Heart right ventricle (tissue), 16 donors: ENCODE results near the gene SLC38A3. TPM values are rescaled to one million over a fixed set of nuclear protein-coding genes. Genes with fewer than 3 reads are reported as not detected.
A peak's percentile ranks its signal among the peaks of the same experiment; 100 is the strongest.

Source experiments
- ATAC-seq, 8 donors: fragments of 200-7000 bp; cut with Tn5 transposase; one replicate each; pipeline ENCODE4 v1.9.1; 2020; ENCODE audit warnings: mild to moderate bottlenecking in 8 of 8, moderate library complexity in 8 of 8, moderate number of reproducible peaks in 1 of 8
- DNase-seq, 2 donors: peaks; one replicate each; pipeline ENCODE4 v3.0.0-alpha.2; 2020
- H3K27ac ChIP-seq, 10 donors: fragments of 200-600 bp; sonication (generic) in 2 of 10; one replicate each; pipeline versions ENCODE4 v1.5.0 to v1.8.0; 2020 to 2022; ENCODE audit warnings: mild to moderate bottlenecking in 3 of 10
- H3K27me3 ChIP-seq, 7 donors: fragments of 200-600 bp; one replicate each; pipeline ENCODE4 v1.8.0; 2021 to 2022; ENCODE audit warnings: mild to moderate bottlenecking in 2 of 7
- H3K36me3 ChIP-seq, 9 donors: fragments of 200-600 bp; sonication (generic) in 1 of 9; one replicate each; pipeline versions ENCODE4 v1.5.0 to v1.8.0; 2020 to 2022; ENCODE audit warnings: mild to moderate bottlenecking in 2 of 9
- H3K4me1 ChIP-seq, 9 donors: fragments of 200-600 bp; sonication (generic) in 1 of 9; one replicate each; pipeline versions ENCODE4 v1.5.0 to v1.8.0; 2020 to 2022; ENCODE audit warnings: mild to moderate bottlenecking in 4 of 9
- H3K4me3 ChIP-seq, 10 donors: fragments of 200-600 bp; sonication (generic) in 2 of 10; one replicate each; pipeline versions ENCODE4 v1.5.0 to v1.8.0; 2020 to 2022; ENCODE audit warnings: mild to moderate bottlenecking in 7 of 10, moderate library complexity in 2 of 10
- H3K9me3 ChIP-seq, 11 donors: fragments of 200-600 bp in 10 of 11; sonication (generic) in 2 of 11; one replicate each; pipeline versions ENCODE4 v1.5.0 to v1.8.0; 2013 to 2022; ENCODE audit warnings: mild to moderate bottlenecking in 2 of 11, control low read depth in 1 of 11, moderate library complexity in 1 of 11
- WGBS, 2 donors: extraction: QIAGEN DNeasy Blood & Tissue Kit; methylation state at CpG; one replicate each; pipeline ENCODE4 v1.1.7; 2013; ENCODE audit warnings: inconsistent platforms in 1 of 2; 5-methylcytosine and 5-hydroxymethylcytosine counted together
- intact Hi-C, 10 donors: fragments of 100-400 bp; cut with DNase I; formaldehyde crosslinking; loops; one replicate each; pipeline versions ENCODE4 v1.11.1 to v1.14.2; 2022
- polyA plus RNA-seq, 2 donors: library from polyadenylated mRNA; stranded (reverse); fragments of 200-250 nt; gene quantifications; one replicate each; pipeline ENCODE4 v1.2.3, GENCODE V29; 2013
- total RNA-seq, 10 donors: library from RNA; stranded (reverse); fragmentation: NEBNext Ultra II Directional in 3 of 10; extraction: Animal tissue kit (Norgen Biotek cat#: 25700) in 3 of 10; gene quantifications; one replicate each; pipeline versions ENCODE4 v1.2.1 to v1.2.4, GENCODE V29; 2021 to 2023
- TF ChIP-seq, protein P1 (sequence below), 9 donors: fragments of 200-600 bp; sonication (generic) in 2 of 9; IDR thresholded peaks; one replicate each; pipeline versions ENCODE4 v1.5.0 to v1.8.0; 2021 to 2022; ENCODE audit warnings: antibody characterized with exemption in 9 of 9, mild to moderate bottlenecking in 5 of 9, moderate library complexity in 1 of 9
- donor health status: Arrhythmogenic right ventricular cardiomyopathy.
- donor health status: ischemic (EF 13 %, LVEDD 7.1; RV severe dilation, severe dysfunction).
- donor health status: healthy with polysubstance abuse.
- donor health status: DM: no; HTN: yes; CAD: no.
- donor health status: DM: no; HTN: no; CAD: no.
- donor health status: ischemic (EF 25% LVEDD 6.9; RV normal size, moderate dysfunction).
- donor health status: ischemic (EF 25% LVEDD 5.7; RV mildly dilated, moderate dysfunction).
- donor health status: healthy.
- donor health status: DM: yes; HTN: yes; CAD: no.
- donor health status: Ischemic cardiomyopathy.
- donor health status: ischemic (EF 35%, LVEDD 5.7; RV mildly dilated, moderate dysfunction).
- donor health status: nonischemic (EF 11% LVEDD 7.7; RV severe dilation, severe dysfunction).
- donor health status: DM: yes; HTN: yes; CAD: no.
- donor health status: PGD.
- donor health status: ischemic (EF 29% LVEDD 5.4; RV normal size, mild dysfunction).
- donor health status: nonischemic (EF 23%, LVEDD 6.1; RV moderate dilation, normal function).

Gene SLC38A3
- total and polyA plus RNA-seq, 12 donors, result 1.4 to 16.4 (median 11.2) TPM

GRCh38 chr3:50249457-50249856 is 44.4 kb downstream of the SLC38A3 start:
- WGBS, 2 donors, result 86% methylated on average over 5 of the region's 5 CpGs
- TF ChIP-seq, protein P1, sequence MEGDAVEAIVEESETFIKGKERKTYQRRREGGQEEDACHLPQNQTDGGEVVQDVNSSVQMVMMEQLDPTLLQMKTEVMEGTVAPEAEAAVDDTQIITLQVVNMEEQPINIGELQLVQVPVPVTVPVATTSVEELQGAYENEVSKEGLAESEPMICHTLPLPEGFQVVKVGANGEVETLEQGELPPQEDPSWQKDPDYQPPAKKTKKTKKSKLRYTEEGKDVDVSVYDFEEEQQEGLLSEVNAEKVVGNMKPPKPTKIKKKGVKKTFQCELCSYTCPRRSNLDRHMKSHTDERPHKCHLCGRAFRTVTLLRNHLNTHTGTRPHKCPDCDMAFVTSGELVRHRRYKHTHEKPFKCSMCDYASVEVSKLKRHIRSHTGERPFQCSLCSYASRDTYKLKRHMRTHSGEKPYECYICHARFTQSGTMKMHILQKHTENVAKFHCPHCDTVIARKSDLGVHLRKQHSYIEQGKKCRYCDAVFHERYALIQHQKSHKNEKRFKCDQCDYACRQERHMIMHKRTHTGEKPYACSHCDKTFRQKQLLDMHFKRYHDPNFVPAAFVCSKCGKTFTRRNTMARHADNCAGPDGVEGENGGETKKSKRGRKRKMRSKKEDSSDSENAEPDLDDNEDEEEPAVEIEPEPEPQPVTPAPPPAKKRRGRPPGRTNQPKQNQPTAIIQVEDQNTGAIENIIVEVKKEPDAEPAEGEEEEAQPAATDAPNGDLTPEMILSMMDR (IDR thresholded peaks at IDR 0.05), result no peak
- H3K36me3 ChIP-seq, result peaks cover 0 to 88% (median 15%) of the 10 kb centered on the region in 9 donors
- ATAC-seq (no peak), DNase-seq (no peak)
- peak overlapping the region; percentile 76 to 100 (median 94) for H3K27ac ChIP-seq
- intact Hi-C loops, result no loop called here
- H3K4me3 ChIP-seq, result peak overlapping the region in 1 of 10 donors; percentile 6
- H3K4me1 ChIP-seq, result peaks cover 58 to 100% (median 98%) of the 10 kb centered on the region in 9 donors
- H3K9me3 ChIP-seq, result no peaks in the 10 kb centered on the region
- no peaks in the 10 kb centered on the region for H3K27me3 ChIP-seq

DNA sequence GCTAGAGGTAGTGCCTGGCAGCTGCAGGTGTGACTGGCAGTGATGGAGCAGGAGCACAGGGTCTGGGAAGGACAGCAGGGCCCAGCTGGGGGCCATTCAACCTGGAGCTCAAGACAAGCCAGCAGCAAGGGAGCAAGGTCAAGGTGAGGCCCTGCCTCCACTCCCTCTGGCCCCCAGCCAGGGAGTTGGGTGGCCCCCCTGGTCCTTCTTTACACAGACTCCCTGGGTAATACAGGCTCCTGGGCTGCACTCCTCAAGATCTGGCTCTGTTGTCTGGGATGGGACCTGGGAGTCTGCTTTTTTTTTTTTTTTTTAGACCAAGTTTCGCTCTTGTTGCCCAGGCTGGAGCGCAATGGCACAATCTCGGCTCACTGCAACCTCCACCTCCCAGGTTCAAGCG is 45.4 kb downstream of the SLC38A3 start:
- TF ChIP-seq, protein P1 (IDR thresholded peaks at IDR 0.05), result no peak
- Histone ChIP-seq H3K9me3 (no peaks in the 10 kb centered on the region), H3K36me3 (peaks cover 0 to 89% (median 16%) of the 10 kb centered on the region in 9 donors), H3K4me1 (peaks cover 59 to 100% (median 98%) of the 10 kb centered on the region in 9 donors), H3K27ac (peak overlapping the region in 9 of 10 donors; percentile 28 to 100 (median 94)), H3K4me3 (no peak overlapping the region), H3K27me3 (no peaks in the 10 kb centered on the region)
- no peak for DNase-seq
- intact Hi-C loops, result no loop called here
- 86 to 88% methylated on average over 4 of the region's 4 CpGs for WGBS, 2 donors
- no peak for ATAC-seq

DNA sequence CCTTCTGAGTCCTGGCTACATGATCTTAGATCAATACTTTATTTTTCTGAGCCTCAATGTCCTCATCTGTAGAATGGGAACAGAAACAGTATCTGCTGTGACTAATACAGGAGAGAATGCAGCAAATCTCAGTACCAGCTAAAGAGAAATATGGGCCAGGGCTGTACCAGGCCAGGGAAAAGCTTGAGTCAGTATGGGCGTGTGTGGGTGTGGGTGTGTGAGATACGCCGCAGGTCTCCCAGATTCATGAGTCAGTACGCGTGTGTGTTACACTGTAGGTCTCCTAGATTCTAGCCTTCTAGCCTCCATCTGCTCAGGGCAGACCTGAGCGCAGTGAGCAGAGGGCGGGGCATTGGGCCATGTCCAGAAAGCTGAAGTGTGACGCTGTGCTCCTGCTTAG is 46.1 kb downstream of the SLC38A3 start:
- TF ChIP-seq, protein P1 (IDR thresholded peaks at IDR 0.05), result no peak
- peaks cover 55 to 100% (median 98%) of the 10 kb centered on the region in 9 donors for H3K4me1 ChIP-seq
- no peaks in the 10 kb centered on the region for H3K9me3 ChIP-seq
- H3K4me3 ChIP-seq, result no peak overlapping the region
- WGBS, 2 donors, result 72 to 83% methylated on average over 8 of the region's 8 CpGs
- DNase-seq (no peak), ATAC-seq (peak in 1 of 8 donors; percentile 18)
- intact Hi-C loops, result no loop called here
- H3K27ac ChIP-seq, result peak overlapping the region in 9 of 10 donors; percentile 53 to 100 (median 93)
- no peaks in the 10 kb centered on the region for H3K27me3 ChIP-seq
- peaks cover 0 to 94% (median 23%) of the 10 kb centered on the region in 9 donors for H3K36me3 ChIP-seq

- Histone ChIP-seq H3K9me3 (peaks cover 0 to 7% (median 0%) of the 10 kb centered on the region in 11 donors), H3K4me3 (peak overlapping the region in 1 of 10 donors; percentile 6), H3K4me1 (peaks cover 42 to 98% (median 76%) of the 10 kb centered on the region in 9 donors), H3K27me3 (no peaks in the 10 kb centered on the region), H3K36me3 (peaks cover 6 to 100% (median 42%) of the 10 kb centered on the region in 9 donors), H3K27ac (peak overlapping the region; percentile 73 to 100 (median 93))
- intact Hi-C loops, result loop anchor here in 1 of 10 donors (5.0 kb wide), 1 partner anchor 68 kb away; the partner anchor contains the start of gene HYAL2
- ATAC-seq (peak; percentile 36 to 82 (median 72)), DNase-seq (peak; percentile 69 to 88)
- WGBS, 2 donors, result 58 to 70% methylated on average over 8 of the region's 8 CpGs
- TF ChIP-seq, protein P1 (IDR thresholded peaks at IDR 0.05), result no peak
These were observed 49.6 kb downstream of the SLC38A3 start for GRCh38 chr3:50254577-50255250.
